ENCODE data around the gene SCLY.

SCLY gene

GRCh38 chr2:238105506-238106338 lies 44.9 kb downstream of the SCLY start:
- Histone ChIP-seq H3K9ac (no peak overlapping the region), H3K79me2 (no peaks in the 10 kb centered on the region), H3K4me1 (no peaks in the 10 kb centered on the region), H3K4me3 (ENCODE audit: low read depth, low read length) (no peak overlapping the region), H3K27me3 (ENCODE audit: control insufficient read depth, insufficient read depth, low read length) (no peaks in the 10 kb centered on the region), H3K4me2 (ENCODE audit: low read length) (no peak overlapping the region), H3K36me3 (ENCODE audit: control insufficient read depth, insufficient read depth, low read length) (no peaks in the 10 kb centered on the region), H2AFZ (no peak overlapping the region), H3K9me3 (ENCODE audit: control insufficient read depth, low read length) (no peaks in the 10 kb centered on the region), H3K27ac (no peak overlapping the region)
- TF ChIP-seq CTCF (IDR thresholded peaks at IDR 0.05) = no peak

GRCh38 chr2:238106339-238106697 lies 45.5 kb downstream of the SCLY start:
- Histone ChIP-seq H3K4me1 (no peaks in the 10 kb centered on the region), H3K9ac (no peak overlapping the region), H2AFZ (no peak overlapping the region), H3K9me3 (ENCODE audit: control insufficient read depth, low read length) (no peaks in the 10 kb centered on the region), H3K27me3 (ENCODE audit: control insufficient read depth, insufficient read depth, low read length) (no peaks in the 10 kb centered on the region), H3K27ac (no peak overlapping the region), H3K36me3 (ENCODE audit: control insufficient read depth, insufficient read depth, low read length) (no peaks in the 10 kb centered on the region), H3K79me2 (no peaks in the 10 kb centered on the region), H3K4me3 (ENCODE audit: low read depth, low read length) (no peak overlapping the region), H3K4me2 (ENCODE audit: low read length) (no peak overlapping the region)
- no peak for TF ChIP-seq CTCF (IDR thresholded peaks at IDR 0.05)

GRCh38 chr2:238106698-238107524 lies 46.1 kb downstream of the SCLY start:
- Histone ChIP-seq H3K4me1 (no peaks in the 10 kb centered on the region), H3K79me2 (no peaks in the 10 kb centered on the region), H3K36me3 (ENCODE audit: control insufficient read depth, insufficient read depth, low read length) (no peaks in the 10 kb centered on the region), H3K9me3 (ENCODE audit: control insufficient read depth, low read length) (no peaks in the 10 kb centered on the region), H3K27ac (no peak overlapping the region), H2AFZ (no peak overlapping the region), H3K9ac (no peak overlapping the region), H3K4me3 (ENCODE audit: low read depth, low read length) (no peak overlapping the region), H3K4me2 (ENCODE audit: low read length) (no peak overlapping the region), H3K27me3 (ENCODE audit: control insufficient read depth, insufficient read depth, low read length) (no peaks in the 10 kb centered on the region)
- TF ChIP-seq CTCF (IDR thresholded peaks at IDR 0.05) = no peak

GRCh38 chr2:238107525-238108422 lies 47.0 kb downstream of the SCLY start:
- Histone ChIP-seq H2AFZ (no peak overlapping the region), H3K4me1 (no peaks in the 10 kb centered on the region), H3K9me3 (ENCODE audit: control insufficient read depth, low read length) (no peaks in the 10 kb centered on the region), H3K27ac (no peak overlapping the region), H3K27me3 (ENCODE audit: control insufficient read depth, insufficient read depth, low read length) (no peaks in the 10 kb centered on the region), H3K9ac (no peak overlapping the region), H3K36me3 (ENCODE audit: control insufficient read depth, insufficient read depth, low read length) (no peaks in the 10 kb centered on the region), H3K4me3 (ENCODE audit: low read depth, low read length) (no peak overlapping the region), H3K79me2 (no peaks in the 10 kb centered on the region), H3K4me2 (ENCODE audit: low read length) (no peak overlapping the region)
- no peak for TF ChIP-seq CTCF (IDR thresholded peaks at IDR 0.05)
